Measurements from ENCODE around the gene HSPA1B.
"Not testable (repeated sequence)": the region's sequence is repeated elsewhere in the genome, so short reads cannot be mapped to it uniquely, and the experiment has no call there.

Gene HSPA1B

GRCh38 chr6:31829633-31830283 is 2.2 kb downstream of the HSPA1B start:
- DNase-seq: peak; percentile 50

GRCh38 chr6:31830886-31831335 is 3.4 kb downstream of the HSPA1B start:
- no peak for DNase-seq

GRCh38 chr6:31831350-31832215 is 4.0 kb downstream of the HSPA1B start:
- no peak for DNase-seq

GRCh38 chr6:31834367-31835250 is 7.1 kb downstream of the HSPA1B start:
- DNase-seq: peak; percentile 86

- no peak for DNase-seq
Measured at GRCh38 chr6:31836047-31836473, 8.5 kb downstream of the HSPA1B start.

- no peak for DNase-seq
Measured at GRCh38 chr6:31836474-31837368, 9.2 kb downstream of the HSPA1B start.

- no peak for DNase-seq
Measured at GRCh38 chr6:31837369-31838113, 10.0 kb downstream of the HSPA1B start.

- not testable (repeated sequence) for DNase-seq
Measured at GRCh38 chr6:31838114-31838553, 10.6 kb downstream of the HSPA1B start.

- DNase-seq: no peak
Measured at GRCh38 chr6:31838968-31839367, 11.4 kb downstream of the HSPA1B start.

GRCh38 chr6:31839779-31840126 is 12.2 kb downstream of the HSPA1B start:
- not testable (repeated sequence) for DNase-seq

- DNase-seq: no peak
Measured at GRCh38 chr6:31842053-31842452, 14.5 kb downstream of the HSPA1B start.

GRCh38 chr6:31844507-31844906 is 17.0 kb downstream of the HSPA1B start:
- no peak for DNase-seq

- no peak for DNase-seq
Measured at GRCh38 chr6:31847276-31847978, 19.9 kb downstream of the HSPA1B start.

- no peak for DNase-seq
Measured at GRCh38 chr6:31850765-31851484, 23.4 kb downstream of the HSPA1B start.

- DNase-seq: no peak
Measured at GRCh38 chr6:31851485-31851832, 23.9 kb downstream of the HSPA1B start.

- not testable (repeated sequence) for DNase-seq
Measured at GRCh38 chr6:31851980-31852718, 24.6 kb downstream of the HSPA1B start.

GRCh38 chr6:31857774-31858173 is 30.2 kb downstream of the HSPA1B start:
- not testable (repeated sequence) for DNase-seq

GRCh38 chr6:31858707-31859106 is 31.2 kb downstream of the HSPA1B start:
- DNase-seq: no peak

- DNase-seq: no peak
Measured at GRCh38 chr6:31859923-31860322, 32.4 kb downstream of the HSPA1B start.

Data from DMS 273 treated with DMSO at 0.1 percent for 48 hours (cell line).